HG03175 (cell line): Measurements from ENCODE around the gene DNAH12.

ENCODE experiments used
- ATAC-seq: cut with Tn5 transposase; IDR thresholded peaks from one replicate; pipeline ENCODE4 v1.9.1; 2021; ENCODE audit warnings: mild to moderate bottlenecking, moderate library complexity; ENCODE audit not compliant: unreplicated experiment

DNAH12 gene

GRCh38 chr3:57256844-57257243 lies 287.3 kb downstream of the DNAH12 start:
- ATAC-seq: no peak

- no peak for ATAC-seq
Measured at GRCh38 chr3:57252404-57252803, 291.7 kb downstream of the DNAH12 start.

- no peak for ATAC-seq
Measured at GRCh38 chr3:57244946-57245345, 299.2 kb downstream of the DNAH12 start.
